GM12865 (cell line): Measurements from ENCODE around the gene RRP12.
"Not testable (repeated sequence)": the region's sequence is repeated elsewhere in the genome, so short reads cannot be mapped to it uniquely, and the experiment has no call there.

Experiments used
- DNase-seq: peaks from one replicate; pipeline ENCODE4 v3.0.0; 2010; ENCODE audit warnings: low read depth
- H3K4me3 ChIP-seq: 2 replicates; pipeline ENCODE4 v1.5.1; 2011; ENCODE audit warnings: mild to moderate bottlenecking, low read depth, low read length, control low read depth
- CTCF ChIP-seq: IDR thresholded peaks from 2 replicates; pipeline ENCODE4 v1.5.1; 2011; ENCODE audit warnings: low read length, control low read depth, low read depth, inconsistent platforms; ENCODE audit not compliant: insufficient read depth; ENCODE audit errors: missing control alignments

RRP12 gene

GRCh38 chr10:97426776-97427570 lies 25.8 kb upstream of the RRP12 start:
- no peak for TF ChIP-seq CTCF
- DNase-seq: peak; percentile 53

GRCh38 chr10:97425964-97426775 lies 25.0 kb upstream of the RRP12 start, which contains the start of gene PGAM1:
PGAM1 (plus strand) TSS chr10:97426191; CDS start chr10:97426308, 117 bp downstream.
- H3K4me3 ChIP-seq: peak within 1 kb of the TSS; percentile 99
- peak; percentile 91 for TF ChIP-seq CTCF
- DNase-seq: peak; percentile 99

More at GRCh38 chr10:97426776-97427570, 25.8 kb upstream of the RRP12 start:
- H3K4me3 ChIP-seq: peak overlapping the region; percentile 99

DNA sequence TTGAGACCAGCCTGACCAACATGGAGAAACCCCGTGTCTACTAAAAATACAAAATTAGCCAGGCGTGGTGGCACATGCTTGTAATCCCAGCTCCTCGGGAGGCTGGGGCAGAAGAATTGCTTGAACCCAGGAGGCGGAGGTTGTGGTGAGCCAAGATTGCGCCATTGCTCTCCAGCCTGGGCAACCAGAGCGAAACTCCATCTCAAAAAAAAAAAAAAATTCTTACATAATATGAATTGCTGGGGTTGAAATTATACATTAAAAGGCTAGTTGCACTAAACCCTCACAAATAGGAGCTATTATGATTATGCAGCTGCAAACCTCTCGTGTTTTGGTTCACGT lies 22.6 kb upstream of the RRP12 start:
- not testable (repeated sequence) for H3K4me3 ChIP-seq

DNA sequence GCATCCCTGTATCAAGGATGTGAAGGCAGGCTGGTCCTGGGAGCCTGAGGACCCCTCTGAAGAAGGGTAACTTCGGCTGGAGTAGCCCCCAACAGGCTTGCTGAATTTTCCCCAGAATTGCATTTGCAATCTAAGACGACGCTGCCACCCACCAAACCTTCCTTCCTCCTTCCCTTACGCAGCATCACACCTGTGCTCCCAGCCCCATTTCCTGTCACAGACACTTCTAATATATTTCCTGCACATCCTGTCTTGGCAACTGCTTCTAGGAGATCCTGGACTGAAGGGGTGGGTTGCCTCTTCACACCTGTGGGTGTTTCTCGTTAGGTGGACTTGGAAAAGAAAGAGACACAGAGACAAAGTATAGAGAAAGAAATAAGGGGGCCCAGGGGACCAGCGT lies 15.4 kb upstream of the RRP12 start:
- no peak overlapping the region for H3K4me3 ChIP-seq
- DNase-seq: no peak
- no peak for TF ChIP-seq CTCF

More for the DNA sequence above, 22.6 kb upstream of the RRP12 start:
- DNase-seq: not testable (repeated sequence)

DNA sequence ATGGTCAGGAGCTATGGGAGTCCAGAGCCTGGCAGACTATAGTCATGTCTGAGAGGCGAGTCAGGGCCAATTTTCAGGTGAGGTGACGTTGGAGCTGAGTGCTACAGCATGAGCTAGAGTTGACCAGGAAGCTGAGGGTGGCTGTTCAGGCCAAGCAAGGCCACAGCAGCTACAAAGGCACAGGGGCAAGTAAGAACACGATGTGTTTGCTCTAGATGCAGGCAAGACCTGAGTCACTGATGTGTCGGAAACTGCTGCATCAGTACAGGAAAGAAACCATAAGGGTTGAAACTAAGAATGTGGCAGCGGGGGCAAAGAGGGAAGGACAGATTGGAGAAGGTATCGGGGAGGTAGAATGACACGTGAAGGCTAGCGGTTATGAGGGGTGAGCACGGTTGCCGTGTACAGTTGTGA lies 11.8 kb upstream of the RRP12 start:
- DNase-seq: peak; percentile 33
- TF ChIP-seq CTCF: no peak

GRCh38 chr10:97411406-97411805 lies 10.3 kb upstream of the RRP12 start:
- TF ChIP-seq CTCF: no peak
- no peak overlapping the region for H3K4me3 ChIP-seq
- DNase-seq: no peak

More for the DNA sequence above, 11.8 kb upstream of the RRP12 start:
- H3K4me3 ChIP-seq: no peak overlapping the region

- DNase-seq: no peak
- no peak for TF ChIP-seq CTCF
- H3K4me3 ChIP-seq: no peak overlapping the region
Observed at GRCh38 chr10:97408496-97408992, 7.4 kb upstream of the RRP12 start.
